HS-5 (cell line): ENCODE data around the gene PRKCZ.

ENCODE experiments used
- DNase-seq: peaks from one replicate; pipeline ENCODE4 v3.0.0-alpha.2; 2012; ENCODE audit warnings: low read depth

The PRKCZ gene

DNA sequence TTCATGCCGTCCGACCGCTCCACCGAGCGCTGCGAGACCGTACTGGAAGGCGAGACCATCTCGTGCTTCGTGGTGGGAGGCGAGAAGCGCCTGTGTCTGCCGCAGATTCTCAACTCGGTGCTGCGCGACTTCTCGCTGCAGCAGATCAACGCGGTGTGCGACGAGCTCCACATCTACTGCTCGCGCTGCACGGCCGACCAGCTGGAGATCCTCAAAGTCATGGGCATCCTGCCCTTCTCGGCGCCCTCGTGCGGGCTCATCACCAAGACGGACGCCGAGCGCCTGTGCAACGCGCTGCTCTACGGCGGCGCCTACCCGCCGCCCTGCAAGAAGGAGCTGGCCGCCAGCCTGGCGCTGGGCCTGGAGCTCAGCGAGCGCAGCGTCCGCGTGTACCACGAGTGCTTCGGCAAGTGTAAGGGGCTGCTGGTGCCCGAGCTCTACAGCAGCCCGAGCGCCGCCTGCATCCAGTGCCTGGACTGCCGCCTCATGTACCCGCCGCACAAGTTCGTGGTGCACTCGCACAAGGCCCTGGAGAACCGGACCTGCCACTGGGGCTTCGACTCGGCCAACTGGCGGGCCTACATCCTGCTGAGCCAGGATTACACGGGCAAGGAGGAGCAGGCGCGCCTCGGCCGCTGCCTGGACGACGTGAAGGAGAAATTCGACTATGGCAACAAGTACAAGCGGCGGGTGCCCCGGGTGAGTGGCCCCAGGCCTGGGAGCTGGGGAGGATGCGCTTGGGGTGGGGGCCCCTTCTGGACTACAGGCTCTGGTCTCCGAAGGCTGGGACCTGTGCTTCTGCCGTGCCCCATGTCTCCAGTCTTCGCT, 179.0 kb downstream of the PRKCZ start:
- no peak for DNase-seq

DNA sequence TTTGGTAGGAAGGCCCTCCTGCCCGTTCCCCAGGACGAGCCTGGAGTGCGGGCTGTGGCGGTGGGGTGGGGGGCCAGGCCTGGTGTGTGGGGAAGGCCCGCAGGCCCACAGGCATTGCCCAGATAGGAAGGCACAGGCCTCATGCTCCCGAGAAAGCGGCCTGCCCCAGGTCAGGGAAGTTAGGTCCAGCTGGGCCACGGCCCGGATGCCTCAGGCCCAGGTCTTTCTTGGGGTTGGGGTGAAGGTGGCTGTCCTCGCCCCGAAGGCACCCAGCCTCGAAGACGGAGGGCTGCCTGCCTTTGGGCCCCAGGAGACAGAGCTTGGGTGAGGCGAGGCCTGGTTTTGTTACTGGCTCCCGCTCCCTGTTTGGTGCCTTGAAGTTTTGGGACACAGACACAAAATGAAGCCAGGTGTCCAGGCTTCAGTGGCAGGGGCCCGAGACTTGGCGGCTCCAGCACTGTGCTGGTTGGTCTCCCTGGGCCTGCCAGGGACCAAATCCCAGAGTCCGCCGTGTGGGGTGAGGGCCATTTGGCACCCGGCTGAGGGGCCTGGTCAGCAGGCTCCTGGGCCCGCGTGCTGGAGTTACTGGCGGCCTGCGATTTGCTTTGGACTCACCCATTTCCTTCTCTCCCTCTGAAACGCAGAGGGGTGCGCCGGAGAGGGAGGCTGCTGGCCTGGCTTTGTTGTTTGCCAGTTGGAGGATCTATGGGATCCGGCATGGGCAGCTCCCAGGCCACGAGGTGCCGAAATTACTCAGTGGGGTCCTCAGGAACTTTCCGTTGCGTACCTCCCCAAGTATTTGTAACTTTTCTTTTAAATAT, 179.9 kb downstream of the PRKCZ start:
- no peak for DNase-seq

DNA sequence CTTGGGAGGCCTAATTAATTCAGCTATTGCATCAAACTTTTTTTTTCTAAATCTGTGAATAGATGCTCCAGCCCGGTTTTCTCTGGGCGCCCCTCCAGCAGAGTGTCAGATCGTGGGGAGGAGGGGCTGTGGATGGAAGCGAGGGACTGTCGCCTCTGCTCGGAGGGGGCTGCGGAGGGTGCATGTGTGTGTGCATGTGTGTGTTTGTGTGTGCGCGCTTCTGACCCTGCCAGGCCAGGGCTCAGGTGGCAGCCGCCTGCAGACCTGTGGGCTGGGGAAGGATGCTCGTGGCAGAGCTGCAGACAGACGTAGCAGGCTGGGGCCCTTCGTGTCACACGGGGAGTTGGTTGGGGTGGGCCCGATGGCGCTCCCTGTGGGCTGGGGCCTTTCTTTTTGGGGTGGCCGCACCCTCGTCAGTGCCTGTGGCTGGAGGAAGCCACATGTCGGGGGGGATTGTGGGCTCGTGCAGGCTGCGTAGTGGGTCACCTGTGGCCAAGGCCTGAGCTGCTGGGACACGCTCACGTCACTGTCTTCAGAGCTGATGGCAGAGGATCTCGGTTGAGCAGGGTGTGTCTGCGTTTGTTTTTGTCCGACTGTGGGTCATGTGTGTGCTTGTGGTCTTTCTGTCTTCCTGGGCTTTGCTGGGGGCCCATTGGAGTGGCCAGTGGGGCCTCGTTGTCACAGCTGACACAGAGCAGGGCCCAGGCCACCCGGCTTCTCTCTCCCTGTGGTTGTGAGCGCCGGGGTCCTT, 180.7 kb downstream of the PRKCZ start:
- no peak for DNase-seq

DNA sequence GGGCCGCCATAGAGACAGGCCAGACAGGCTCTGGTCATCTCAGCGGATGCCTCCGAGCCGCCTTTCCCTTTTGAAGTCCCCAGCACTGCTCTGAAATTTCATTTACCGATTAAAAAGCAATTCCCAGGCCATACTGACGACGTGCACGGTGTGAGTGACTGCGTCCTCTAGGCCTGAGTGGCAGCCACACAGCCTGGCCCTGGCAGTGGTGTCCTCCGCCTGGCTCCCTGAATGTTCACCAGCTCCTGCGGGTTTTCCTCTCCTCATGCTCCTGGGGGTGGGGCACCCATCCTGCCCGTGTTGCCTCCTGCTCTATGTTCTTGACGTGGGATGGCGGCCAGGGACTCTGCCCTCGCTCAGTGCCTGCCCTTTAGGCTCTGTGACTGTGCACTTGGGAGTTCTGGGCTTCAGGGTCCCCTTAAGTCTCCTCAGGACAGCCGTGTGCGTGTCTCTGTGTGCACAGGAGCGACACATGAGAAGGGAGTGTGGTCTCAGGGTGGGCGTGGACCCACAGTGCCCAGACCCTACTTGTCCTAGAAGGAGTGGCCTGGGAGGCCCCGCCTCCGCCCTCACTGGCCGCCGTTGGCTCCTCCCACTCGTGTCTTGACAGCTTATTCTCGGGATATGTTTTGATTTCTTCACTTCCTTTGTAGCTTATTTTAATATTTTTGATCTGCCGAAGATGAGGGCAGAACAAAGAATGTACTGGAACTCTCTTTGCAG, 181.5 kb downstream of the PRKCZ start:
- peak; percentile 71 for DNase-seq

DNA sequence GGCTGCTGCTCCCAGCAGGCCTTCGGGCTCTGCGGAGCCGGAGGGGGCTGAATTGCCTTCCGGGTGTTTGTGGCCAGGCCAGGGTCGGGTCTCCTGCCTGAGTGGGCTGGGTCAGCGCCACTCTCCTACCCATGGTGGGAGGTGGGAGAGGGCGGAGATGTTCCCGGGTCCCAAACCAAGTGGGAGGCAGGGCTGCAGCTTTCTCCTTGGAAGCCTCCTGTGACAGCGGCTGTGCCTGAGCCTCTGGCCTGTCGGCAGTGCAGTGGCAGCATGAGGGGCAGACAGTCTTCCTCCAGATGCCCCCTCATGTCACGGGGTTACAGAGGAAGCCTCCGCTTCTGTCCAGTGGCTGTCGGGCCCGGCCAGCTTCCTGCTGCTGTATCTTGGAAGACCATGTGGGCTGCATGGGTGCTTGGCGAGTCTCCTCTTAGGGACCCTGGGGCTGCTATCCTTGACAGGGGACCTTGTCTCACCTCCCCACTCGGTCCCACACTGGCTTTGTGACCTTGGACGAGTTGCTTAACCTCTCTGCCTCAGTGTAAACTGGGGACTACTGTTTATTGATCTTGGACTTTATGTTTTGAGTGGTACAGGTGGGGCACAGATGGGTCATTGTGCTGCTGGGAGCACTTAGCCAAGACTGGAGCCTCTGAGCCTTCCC, 182.2 kb downstream of the PRKCZ start:
- DNase-seq = no peak

DNA sequence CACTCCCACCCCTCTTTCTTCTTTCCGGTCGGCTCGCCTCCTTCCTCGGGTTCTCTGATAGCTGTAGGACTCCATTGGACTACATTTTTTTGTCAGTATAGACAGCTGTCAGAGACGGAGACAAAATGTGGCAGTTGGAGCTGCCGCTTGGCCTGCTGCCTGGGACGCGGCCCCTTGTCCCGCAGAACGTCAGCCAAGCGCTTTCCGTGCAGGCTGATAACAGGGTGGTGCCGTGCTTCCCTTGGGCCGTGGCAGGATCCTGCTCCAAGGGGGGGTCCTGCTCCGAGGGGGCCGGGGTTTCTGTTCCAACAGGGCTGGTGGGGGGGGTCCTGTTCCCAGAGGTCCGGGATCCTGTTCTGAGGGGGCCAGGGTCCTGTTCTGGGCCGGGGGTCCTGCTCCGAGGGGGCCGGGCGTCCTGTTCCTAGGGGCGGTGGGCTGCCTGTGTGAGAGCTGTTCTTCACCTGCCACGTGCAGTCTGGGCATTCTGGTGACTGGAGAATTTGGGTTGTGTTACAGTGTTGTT, 182.8 kb downstream of the PRKCZ start:
- DNase-seq = no peak

DNA sequence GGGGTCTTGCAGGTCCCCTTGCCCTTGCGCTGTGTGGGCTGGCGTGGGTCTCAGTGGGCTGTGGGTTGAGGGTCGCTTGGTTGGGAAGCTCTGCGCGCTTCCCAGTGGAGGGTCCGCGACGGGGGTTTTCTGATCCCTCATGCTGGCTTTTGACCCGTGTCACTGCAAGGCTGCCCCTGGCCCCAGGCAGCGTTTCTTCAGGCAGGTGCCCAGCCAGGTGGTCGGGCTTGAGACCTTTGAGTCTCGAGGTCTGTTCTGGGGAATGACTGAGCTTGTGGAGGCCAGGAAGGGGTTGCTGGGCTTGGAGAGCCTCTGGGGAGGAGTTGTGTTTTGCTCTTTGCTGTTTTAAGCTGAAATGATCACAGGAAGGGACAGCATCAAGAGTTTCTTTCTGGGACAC, 183.3 kb downstream of the PRKCZ start:
- no peak for DNase-seq

DNA sequence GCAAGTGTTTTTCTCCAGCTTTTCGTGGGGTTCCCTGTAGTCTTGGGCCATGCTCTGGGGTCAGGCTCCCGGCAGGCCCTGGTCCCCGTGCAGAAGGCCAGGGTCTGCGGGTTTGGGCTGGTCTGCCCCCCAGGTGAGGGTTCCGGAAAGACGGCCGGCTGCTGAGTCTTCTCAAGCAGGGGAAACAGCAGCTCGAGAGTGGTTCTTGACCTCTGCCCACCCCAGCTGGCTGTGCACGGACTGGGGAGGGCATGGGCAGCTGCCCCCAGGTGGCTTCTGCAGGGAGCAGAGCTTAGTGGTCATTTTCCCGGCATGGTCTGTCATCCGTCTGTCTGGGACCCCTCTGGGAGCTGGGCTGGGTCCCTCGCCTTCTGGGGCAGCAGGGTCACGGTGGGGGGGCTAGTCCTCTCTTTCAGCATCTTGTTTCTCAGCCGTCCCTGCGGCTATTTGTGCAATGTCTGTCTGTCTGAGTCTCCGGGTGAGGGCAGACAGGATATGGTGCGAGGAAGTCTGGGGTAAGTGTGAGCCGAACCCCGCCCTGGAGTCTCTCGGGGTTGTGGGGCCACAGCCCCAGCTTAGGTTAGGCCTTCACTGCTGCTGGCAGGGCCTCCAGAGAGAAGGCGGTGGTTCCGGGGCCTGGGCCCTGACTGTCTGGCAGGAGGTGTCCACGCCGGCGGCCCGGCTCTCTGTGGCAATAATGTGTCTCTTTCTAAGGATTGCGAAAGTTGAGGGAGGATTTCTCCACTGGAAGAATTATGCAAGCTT, 184.0 kb downstream of the PRKCZ start:
- peak; percentile 65 for DNase-seq

DNA sequence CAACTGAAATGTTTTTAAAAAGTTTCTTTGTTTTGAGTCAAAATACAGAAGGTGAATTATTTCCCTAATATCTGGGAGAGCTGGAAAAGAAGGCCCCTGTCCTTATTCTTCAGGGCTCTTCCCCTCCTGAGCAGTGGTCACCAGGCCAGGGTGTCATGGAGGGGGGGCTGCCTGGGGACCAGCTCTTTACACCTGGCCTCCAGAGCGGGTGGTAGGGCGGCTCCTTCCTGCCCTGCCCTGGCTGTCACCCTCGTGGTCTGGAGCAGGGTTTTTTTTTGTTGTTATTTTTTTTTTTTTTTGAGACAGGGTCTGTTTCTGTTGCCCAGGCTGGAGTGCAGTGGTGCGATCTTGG, 184.5 kb downstream of the PRKCZ start:
- no peak for DNase-seq
